Epithelial cell of esophagus (primary cell): ENCODE results near the gene CRLF1.

Source experiments
- DNase-seq: peaks from one replicate; pipeline ENCODE4 v3.0.0; 2010; ENCODE audit warnings: low read depth
- H3K4me3 ChIP-seq: 2 replicates; pipeline ENCODE4 v1.5.1; 2011; ENCODE audit warnings: mild to moderate bottlenecking, low read length, control low read depth
- TF ChIP-seq, protein P1 (sequence below): IDR thresholded peaks from 2 replicates; pipeline ENCODE4 v1.5.1; 2011; ENCODE audit warnings: low read depth, mild to moderate bottlenecking, low read length, control low read depth, inconsistent platforms; ENCODE audit not compliant: insufficient read depth; ENCODE audit errors: missing control alignments

Gene CRLF1

DNA sequence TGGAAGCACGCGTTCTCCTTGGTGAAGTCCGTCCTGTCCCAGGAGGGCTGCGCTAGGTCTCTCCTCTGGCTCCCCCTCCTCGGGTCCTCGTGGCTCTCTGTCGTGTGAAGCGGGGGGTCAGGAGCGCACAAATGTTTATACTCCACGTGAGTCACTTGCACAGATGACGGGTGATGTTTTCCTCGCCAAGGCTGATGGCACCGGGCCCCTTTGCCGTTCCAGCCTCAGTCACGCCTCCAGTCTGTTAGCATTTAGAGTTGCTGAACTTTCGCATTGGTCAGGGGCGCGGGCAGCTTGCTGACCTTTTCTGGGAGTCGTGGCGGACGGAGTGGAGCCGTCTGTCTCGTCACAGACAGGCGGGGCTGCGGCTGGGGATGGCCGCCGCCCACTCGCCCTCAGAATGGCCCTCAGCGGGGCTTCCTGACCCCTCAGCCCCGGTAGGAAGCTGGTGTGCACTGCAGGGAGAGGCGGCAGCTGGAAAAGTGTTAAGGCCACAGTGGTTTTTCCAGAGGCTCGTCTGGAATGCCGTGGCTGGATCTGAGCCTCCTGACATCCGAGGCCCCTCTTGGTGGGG lies 44.0 kb upstream of the CRLF1 start:
- no peak for DNase-seq
- TF ChIP-seq, protein P1, sequence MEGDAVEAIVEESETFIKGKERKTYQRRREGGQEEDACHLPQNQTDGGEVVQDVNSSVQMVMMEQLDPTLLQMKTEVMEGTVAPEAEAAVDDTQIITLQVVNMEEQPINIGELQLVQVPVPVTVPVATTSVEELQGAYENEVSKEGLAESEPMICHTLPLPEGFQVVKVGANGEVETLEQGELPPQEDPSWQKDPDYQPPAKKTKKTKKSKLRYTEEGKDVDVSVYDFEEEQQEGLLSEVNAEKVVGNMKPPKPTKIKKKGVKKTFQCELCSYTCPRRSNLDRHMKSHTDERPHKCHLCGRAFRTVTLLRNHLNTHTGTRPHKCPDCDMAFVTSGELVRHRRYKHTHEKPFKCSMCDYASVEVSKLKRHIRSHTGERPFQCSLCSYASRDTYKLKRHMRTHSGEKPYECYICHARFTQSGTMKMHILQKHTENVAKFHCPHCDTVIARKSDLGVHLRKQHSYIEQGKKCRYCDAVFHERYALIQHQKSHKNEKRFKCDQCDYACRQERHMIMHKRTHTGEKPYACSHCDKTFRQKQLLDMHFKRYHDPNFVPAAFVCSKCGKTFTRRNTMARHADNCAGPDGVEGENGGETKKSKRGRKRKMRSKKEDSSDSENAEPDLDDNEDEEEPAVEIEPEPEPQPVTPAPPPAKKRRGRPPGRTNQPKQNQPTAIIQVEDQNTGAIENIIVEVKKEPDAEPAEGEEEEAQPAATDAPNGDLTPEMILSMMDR = no peak
- no peak overlapping the region for H3K4me3 ChIP-seq

DNA sequence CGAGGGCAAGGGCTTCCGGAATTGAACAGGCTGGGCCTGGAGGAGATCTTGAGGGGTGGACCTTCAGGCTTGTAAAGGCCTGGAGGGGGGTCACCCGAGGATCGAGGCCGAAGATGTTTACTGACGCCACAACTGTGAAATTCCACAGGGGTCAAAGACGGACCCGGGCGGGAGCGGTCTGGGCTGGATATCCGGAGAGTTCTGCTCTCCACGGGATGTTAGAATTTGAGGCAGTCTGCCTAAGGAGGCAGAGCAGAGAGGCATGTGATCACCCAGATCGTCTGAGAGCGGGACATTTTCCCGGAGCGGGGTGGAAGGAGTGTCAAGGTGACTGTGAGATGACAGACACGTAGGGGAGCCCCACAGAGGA lies 43.4 kb upstream of the CRLF1 start:
- H3K4me3 ChIP-seq = no peak overlapping the region
- TF ChIP-seq, protein P1 = no peak
- no peak for DNase-seq

DNA sequence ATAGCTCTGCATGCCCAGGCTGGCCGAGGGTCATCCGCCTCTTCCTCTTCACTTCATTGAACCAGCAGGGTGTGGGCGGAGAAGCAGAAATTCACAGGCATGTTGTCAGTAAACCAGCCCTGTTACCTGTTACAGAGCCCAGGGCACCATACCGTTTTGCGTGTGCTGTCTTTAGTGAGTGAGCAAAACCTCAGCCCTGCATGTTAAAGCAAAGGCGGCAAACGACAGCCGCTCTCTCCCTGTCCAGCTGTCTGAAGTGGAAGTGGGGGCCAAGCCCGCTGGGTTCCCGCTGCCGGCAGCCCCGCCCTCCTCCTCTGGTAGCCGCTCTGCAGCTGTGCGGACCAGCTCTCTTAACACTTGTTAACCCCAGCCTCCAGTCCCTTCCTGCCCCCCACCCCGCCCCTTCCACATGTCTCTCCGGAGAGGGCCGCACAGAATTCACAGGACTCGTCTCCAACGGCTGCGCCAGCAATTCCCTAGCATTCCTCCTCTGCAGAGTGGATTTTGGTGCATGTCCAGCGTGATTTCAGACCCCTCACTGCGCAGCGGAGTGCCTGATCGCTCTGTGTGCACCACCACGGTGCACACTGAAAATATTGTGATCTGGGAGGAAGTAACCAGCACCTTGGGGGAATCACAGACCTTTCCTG lies 42.9 kb upstream of the CRLF1 start:
- DNase-seq = peak; percentile 71
- H3K4me3 ChIP-seq = no peak overlapping the region
- TF ChIP-seq, protein P1 = no peak

DNA sequence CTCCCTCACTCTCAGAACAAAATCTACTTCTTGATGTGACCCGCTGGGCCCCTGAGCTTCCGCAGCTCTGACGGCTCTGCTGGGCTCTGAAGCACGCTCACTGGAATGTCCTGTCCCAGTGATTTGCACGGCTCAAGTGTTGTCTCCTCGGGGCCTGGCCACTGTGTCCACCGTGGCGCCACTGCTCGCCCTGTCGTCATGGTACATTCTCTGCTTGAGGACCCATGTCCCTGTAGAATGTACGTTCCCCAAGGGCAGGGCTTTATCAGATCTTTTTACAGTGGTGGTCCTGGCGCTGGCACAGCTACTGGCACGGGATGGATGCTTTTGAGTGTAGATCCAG lies 42.3 kb upstream of the CRLF1 start:
- H3K4me3 ChIP-seq = no peak overlapping the region
- no peak for DNase-seq
- TF ChIP-seq, protein P1 = no peak

DNA sequence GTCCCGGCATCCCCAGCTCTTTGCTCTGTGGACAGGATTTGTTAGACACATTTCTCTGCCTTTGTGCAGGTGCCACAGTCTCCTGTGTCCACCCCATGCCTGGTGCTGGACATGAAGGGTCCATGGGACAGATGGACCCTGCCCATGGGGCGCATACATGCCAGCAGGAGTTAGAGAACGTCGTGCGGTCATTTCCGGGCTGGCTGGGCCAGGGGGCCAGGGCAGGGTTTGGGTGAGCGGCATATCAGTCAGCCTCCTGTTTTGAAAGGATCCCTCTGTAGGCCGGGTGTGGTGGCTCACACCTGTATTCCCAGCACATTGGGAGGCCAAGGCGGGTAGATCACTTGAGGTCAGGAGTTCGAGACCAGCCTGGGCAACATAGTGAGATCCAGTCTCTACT lies 41.2 kb upstream of the CRLF1 start:
- H3K4me3 ChIP-seq = no peak overlapping the region
- TF ChIP-seq, protein P1 = no peak
- no peak for DNase-seq

DNA sequence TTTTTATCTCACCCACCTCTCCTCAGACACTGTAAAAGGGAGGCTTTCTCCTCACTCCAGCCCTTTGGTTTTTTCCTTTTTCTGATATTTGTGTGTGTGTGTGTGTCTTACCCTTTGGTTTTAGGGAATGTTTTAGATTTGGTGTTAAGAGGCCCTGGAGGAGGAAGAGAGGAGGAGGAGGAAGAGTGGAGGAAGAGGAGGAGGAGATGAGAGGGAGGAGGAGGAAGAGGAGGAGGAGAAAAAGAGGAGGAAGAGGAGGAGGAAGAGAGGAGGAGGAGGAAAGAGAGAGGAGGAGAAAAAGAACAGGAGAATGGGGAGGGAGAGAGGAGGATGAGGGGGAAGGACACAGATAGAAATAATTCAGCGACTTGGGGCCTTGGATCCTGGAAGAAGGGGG lies 40.8 kb upstream of the CRLF1 start:
- no peak for DNase-seq
- H3K4me3 ChIP-seq = no peak overlapping the region
- TF ChIP-seq, protein P1 = no peak
